Measurements from ENCODE around the gene CEP43. TPM values are rescaled to one million over a fixed set of nuclear protein-coding genes. Genes with fewer than 3 reads are reported as not detected.

Gene CEP43
- total RNA-seq, 1 donor from 2014 or later = 12.1 TPM

GRCh38 chr6:167027308-167027707 lies 28.1 kb downstream of the CEP43 start:
- no peak overlapping the region for H3K27ac Mint-ChIP-seq (ENCODE audit: unreplicated experiment)
- peaks cover 4% of the 10 kb centered on the region for H3K27me3 Mint-ChIP-seq (ENCODE audit: unreplicated experiment)

DNA sequence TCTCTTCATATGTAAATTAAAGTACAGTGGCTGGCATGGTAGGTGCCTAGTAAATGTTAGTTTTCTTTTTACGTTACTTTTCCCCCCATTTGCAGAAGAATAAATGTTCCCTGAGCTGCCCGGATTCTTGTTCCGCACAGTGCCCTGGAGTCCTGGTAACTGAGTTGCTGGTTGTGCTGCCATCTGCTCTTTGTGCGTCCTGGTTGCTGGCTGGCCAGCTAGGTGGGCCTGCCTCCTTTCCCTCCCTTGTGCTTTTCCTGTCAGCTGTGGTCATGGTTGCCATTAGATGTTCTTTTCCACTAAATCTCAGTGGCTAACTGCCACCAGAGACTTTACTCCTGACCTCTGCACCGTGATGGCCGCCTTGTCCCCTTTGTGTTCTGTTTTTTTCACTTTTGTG lies 28.6 kb downstream of the CEP43 start:
- DNase-seq = no peak
- Mint-ChIP-seq H3K4me1 (ENCODE audit: low read depth, unreplicated experiment) (peaks cover 14% of the 10 kb centered on the region), H3K36me3 (ENCODE audit: unreplicated experiment) (no peaks in the 10 kb centered on the region), H3K9me3 (ENCODE audit: unreplicated experiment) (no peaks in the 10 kb centered on the region), H3K27me3 (ENCODE audit: unreplicated experiment) (peaks cover 4% of the 10 kb centered on the region), H3K27ac (ENCODE audit: unreplicated experiment) (peak overlapping the region; percentile 80), H3K4me3 (ENCODE audit: unreplicated experiment) (no peak overlapping the region)
- no peak for TF ChIP-seq CTCF (IDR thresholded peaks at IDR 0.05; ENCODE audit: partially characterized antibody, unreplicated experiment)

More at GRCh38 chr6:167027308-167027707, 28.1 kb downstream of the CEP43 start:
- Mint-ChIP-seq H3K4me1 (ENCODE audit: low read depth, unreplicated experiment) (peaks cover 14% of the 10 kb centered on the region), H3K36me3 (ENCODE audit: unreplicated experiment) (no peaks in the 10 kb centered on the region), H3K9me3 (ENCODE audit: unreplicated experiment) (no peaks in the 10 kb centered on the region), H3K4me3 (ENCODE audit: unreplicated experiment) (no peak overlapping the region)
- no peak for TF ChIP-seq CTCF (IDR thresholded peaks at IDR 0.05; ENCODE audit: partially characterized antibody, unreplicated experiment)
- DNase-seq = no peak

DNA sequence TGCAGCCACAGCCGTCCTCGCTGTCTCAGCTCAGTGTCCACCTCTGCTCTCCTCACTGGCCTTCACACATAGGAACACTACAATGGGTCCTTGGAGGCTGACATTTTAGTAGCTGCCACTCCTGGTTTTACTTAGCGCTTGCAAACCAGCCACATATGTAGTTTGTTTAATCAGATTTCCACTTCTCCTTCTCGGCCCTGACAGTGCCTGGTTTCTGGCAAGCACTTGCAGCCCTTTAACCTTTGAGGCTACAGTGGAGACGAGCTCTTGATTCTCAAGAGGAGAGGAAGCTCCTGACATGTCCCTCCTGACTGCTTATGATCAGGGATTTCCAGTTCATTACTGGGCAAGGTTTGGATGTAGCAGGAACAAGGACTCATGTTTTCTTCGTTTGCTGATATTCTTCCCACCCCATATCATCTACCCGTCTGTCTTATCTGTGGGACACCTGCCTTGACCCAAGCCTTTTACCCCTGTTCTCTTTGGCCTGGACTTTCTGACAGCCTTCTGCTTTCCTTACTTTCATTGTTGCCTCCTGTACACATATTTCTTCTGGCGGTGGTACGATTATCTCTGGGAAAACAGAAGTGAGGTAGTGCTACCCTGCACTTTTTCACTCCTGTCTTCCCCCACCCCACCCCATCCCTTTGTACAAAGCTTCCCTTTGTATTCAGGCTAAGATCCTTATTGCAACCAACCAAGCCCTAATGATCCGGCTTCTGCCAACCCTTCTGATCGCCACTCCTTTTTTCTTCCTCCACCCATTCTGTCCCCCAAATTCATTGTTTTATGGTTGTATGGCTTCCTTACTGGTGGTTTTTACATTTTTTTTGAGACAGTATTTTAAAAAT lies 31.2 kb downstream of the CEP43 start:
- peaks cover 14% of the 10 kb centered on the region for H3K4me1 Mint-ChIP-seq (ENCODE audit: low read depth, unreplicated experiment)
- TF ChIP-seq CTCF (IDR thresholded peaks at IDR 0.05; ENCODE audit: partially characterized antibody, unreplicated experiment) = no peak
- peaks cover 4% of the 10 kb centered on the region for H3K27me3 Mint-ChIP-seq (ENCODE audit: unreplicated experiment)
- peak overlapping the region; percentile 36 for H3K27ac Mint-ChIP-seq (ENCODE audit: unreplicated experiment)
- no peaks in the 10 kb centered on the region for H3K36me3 Mint-ChIP-seq (ENCODE audit: unreplicated experiment)
- no peak overlapping the region for H3K4me3 Mint-ChIP-seq (ENCODE audit: unreplicated experiment)
- DNase-seq = no peak
- no peaks in the 10 kb centered on the region for H3K9me3 Mint-ChIP-seq (ENCODE audit: unreplicated experiment)

- peaks cover 6% of the 10 kb centered on the region for H3K36me3 Mint-ChIP-seq (ENCODE audit: unreplicated experiment)
- H3K4me1 Mint-ChIP-seq (ENCODE audit: low read depth, unreplicated experiment) = peaks cover 14% of the 10 kb centered on the region
- peaks cover 4% of the 10 kb centered on the region for H3K27me3 Mint-ChIP-seq (ENCODE audit: unreplicated experiment)
- H3K4me3 Mint-ChIP-seq (ENCODE audit: unreplicated experiment) = no peak overlapping the region
- H3K27ac Mint-ChIP-seq (ENCODE audit: unreplicated experiment) = no peak overlapping the region
- no peak for TF ChIP-seq CTCF (IDR thresholded peaks at IDR 0.05; ENCODE audit: partially characterized antibody, unreplicated experiment)
- no peaks in the 10 kb centered on the region for H3K9me3 Mint-ChIP-seq (ENCODE audit: unreplicated experiment)
- no peak for DNase-seq
These were observed 32.0 kb downstream of the CEP43 start for GRCh38 chr6:167031082-167031709.

DNA sequence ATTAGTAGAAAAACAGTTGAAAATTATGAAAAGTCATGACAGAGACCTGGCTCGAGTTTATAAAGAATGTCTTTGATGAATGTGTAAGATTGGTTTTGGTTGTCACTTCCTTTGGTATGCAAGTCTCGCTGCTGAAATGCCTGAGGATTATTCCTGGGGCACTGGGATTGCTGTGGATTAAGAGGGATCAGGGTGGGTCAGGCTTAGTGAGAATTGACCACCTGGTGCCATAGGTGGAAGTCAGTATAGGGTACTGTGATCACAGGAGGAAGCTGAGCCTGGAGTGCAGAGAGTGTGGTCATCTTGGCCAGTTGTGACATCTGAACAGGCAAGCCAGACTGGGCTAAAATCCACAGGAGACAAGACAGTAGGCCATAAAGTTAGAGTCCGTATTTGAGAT lies 34.9 kb downstream of the CEP43 start:
- Mint-ChIP-seq H3K9me3 (ENCODE audit: unreplicated experiment) (no peaks in the 10 kb centered on the region), H3K4me3 (ENCODE audit: unreplicated experiment) (no peak overlapping the region), H3K36me3 (ENCODE audit: unreplicated experiment) (peaks cover 7% of the 10 kb centered on the region), H3K4me1 (ENCODE audit: low read depth, unreplicated experiment) (peaks cover 2% of the 10 kb centered on the region), H3K27me3 (ENCODE audit: unreplicated experiment) (peaks cover 4% of the 10 kb centered on the region), H3K27ac (ENCODE audit: unreplicated experiment) (no peak overlapping the region)
- no peak for TF ChIP-seq CTCF (IDR thresholded peaks at IDR 0.05; ENCODE audit: partially characterized antibody, unreplicated experiment)
- DNase-seq = no peak

All from glutamatergic neuron (in vitro differentiated cells).